GOT3 (cell line): ENCODE results near the gene QRICH1.

Experiments
- DNase-seq: peaks from one replicate; lab custom pipeline; 2025; ENCODE audit warnings: mixed read lengths; lab: John Stamatoyannopoulos, UW

The QRICH1 gene

DNA sequence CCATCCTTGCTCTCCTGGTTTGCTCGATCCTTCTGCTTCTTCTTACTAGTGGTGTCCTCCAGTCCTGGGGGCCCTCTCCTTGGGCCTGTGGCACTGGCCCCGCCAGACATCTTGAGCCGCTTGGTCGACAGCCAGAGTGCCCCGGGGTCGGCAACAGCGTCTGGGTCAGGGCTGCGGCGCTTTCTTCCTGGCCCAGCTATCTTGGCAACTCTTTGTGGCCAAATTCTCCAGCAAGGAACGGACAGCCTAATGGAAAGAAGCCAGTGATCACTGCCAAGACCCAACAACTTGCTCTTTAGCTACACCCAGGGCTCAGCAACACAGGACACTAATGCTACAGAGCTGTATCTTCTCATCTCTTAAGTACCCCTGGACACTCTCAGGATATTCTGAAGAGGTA, 25.2 kb upstream of the QRICH1 start:
- no peak for DNase-seq

DNA sequence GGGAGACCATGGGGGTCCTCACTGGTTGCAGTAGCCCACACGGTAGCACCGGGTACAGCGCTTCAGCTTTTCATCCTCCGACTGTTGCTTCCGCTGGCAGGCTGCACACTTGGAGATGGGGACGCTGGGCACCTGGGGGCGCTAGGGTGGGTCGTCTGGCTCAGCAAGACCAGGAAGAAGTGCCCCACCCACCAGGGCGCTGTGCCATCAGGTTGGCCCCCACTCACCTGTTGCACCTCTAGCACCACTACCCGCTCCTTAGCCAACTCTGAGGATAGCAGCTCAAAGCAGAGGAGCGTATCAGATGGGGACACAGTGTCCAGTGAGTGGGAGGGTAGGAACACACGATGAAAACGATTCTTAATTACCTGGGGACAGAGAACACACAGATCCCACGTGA, 18.4 kb upstream of the QRICH1 start:
- no peak for DNase-seq

DNA sequence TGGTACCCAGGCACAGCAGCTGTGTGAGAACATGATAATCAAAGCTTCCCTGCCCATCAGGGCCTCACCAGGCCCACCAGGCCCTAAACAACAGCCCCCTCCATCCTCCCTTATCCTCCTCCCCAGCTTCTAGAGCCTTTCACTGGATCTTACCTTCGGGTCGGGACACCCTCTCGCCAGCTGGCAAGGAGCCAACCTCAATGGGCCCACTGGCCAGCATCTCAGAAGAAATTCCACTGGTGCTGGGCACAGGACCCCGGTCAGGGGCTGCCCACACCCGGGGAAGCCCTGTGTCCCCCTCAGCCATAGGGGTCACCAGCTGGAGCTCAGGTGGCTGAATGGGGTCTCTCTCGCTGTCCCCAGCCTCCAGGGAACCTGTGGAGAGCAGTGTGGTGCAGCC, 17.5 kb upstream of the QRICH1 start:
- DNase-seq = no peak

DNA sequence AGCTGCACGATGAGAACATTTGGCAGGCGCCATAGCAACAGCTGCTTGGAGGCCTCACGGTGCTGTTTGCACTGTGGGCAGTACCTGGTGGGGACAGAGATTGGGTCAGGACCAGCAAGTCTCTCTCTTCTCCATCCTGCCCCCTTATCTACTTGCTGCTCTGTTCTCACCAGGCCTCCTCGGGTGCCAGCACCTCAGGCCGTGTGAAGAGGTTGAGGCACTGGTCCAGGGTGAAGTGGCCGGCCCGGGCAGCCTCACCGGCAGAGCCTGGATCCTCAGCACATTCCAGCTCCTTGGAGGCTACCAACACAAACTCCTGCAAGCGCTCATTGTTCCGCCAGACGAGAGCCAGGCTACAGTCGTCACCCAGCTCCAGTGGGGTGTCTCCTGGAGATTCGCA, 16.9 kb upstream of the QRICH1 start:
- no peak for DNase-seq

DNA sequence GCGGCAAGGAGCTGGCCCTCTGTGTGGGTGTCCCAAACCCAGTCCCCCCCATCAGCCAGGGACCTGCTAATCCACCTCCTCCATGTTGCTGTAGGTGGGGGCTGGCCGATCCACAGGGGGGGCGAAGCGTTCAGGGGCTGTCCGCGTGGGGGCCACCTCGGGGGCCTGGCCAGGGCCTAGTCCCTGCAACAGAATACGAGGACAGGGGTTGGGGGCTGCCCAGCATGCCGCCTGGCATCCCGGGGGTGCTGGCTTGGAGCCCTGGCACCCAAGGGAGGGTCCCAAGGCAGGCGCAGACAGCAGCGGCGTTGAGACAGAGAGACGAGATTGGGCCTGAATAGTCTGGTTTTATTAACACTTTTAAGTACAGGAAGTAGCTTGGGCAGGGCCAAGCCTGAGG, 14.5 kb upstream of the QRICH1 start:
- no peak for DNase-seq

DNA sequence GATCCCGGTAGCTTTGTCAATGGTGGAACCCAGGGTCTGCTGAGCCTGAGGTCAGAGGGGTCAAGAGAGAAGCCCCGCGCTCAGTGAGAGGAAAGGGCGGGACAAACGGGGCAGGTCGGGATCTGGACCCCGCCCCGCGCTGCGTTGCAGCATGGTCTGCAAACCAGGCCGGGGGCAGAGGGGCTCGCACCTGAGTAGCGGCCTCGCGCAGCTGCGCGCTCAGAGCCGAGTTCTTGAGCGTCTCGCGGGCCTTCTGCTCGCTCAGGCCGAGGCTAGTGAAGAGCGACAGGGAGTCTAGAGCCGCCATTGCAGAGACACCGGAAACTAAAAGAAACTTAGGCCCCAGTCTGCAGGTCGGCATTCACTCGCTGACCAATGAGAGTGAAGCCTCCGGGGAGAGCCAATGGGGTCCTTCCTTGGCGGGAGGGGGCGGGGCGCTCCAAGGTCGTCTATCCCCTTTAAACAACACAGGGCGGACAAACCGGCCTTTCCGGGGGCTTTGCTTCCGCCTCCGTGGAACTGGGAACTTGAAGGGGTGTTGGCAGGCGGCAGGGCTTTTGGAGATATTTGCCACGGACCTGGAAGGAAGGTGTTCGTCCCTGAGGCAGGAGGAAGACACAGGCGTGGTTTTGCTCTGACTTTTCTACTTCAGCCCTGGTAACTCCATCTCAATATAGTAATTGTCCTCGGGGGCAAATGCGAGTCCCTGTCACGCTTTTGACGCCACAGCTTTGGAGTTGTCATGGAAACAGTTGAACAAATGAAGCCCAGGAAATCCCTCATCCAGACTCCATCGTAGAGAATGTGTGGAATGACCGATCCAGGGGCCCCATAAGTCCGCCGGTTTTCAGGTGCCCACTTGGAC, 10.8 kb upstream of the QRICH1 start, which contains the start of gene QARS1:
QARS1 (minus strand) TSS at position 331 of the 865 bp plus-strand sequence; CDS start at position 307, 24 bp downstream.
- peak; percentile 64 for DNase-seq

DNA sequence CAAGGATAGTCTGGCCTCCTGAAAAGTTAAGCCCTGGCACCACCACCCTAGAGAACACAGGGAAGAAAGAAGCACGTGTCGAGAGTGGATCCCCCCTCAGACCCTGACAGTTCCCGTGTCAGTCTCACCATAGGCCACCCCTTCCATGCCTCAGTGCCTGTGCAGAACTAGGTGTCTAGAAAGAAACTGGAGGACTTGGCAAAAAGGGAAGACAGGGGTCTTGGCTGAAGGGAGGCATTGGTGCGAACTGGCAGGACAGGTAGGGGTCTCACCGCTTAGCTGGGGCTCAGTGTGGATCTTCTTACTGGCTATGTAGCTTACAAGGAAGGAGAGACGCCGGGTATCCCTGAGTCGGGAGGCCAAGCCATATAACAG, 10.2 kb upstream of the QRICH1 start:
- DNase-seq = no peak

DNA sequence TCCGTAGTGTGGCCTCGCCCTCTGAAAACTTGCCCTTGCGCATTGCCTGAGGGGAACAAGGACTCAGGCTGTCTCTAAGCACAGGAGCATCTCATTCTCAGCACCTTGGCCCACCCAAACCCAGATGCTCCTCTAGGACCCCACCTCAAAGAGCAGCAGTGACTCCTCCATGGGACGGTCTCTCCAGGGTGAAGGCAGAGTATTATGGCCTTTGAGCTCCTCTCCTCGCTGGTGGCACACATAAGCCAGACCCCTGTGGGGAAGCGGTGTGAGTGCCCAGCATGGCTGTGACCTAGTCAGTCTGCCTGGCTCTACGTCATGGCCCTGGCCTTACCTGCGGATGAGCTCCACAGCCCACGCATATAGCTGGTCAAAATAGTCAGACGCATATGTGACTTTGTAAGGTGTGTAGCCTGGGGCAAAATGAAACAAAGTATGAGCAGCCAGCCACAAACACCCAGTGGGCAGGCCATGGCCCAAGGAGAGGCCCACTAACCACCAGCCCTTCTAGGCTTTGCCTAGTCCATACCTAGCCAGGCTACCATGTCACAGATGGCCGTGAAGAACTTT, 6.3 kb upstream of the QRICH1 start:
- DNase-seq = no peak

DNA sequence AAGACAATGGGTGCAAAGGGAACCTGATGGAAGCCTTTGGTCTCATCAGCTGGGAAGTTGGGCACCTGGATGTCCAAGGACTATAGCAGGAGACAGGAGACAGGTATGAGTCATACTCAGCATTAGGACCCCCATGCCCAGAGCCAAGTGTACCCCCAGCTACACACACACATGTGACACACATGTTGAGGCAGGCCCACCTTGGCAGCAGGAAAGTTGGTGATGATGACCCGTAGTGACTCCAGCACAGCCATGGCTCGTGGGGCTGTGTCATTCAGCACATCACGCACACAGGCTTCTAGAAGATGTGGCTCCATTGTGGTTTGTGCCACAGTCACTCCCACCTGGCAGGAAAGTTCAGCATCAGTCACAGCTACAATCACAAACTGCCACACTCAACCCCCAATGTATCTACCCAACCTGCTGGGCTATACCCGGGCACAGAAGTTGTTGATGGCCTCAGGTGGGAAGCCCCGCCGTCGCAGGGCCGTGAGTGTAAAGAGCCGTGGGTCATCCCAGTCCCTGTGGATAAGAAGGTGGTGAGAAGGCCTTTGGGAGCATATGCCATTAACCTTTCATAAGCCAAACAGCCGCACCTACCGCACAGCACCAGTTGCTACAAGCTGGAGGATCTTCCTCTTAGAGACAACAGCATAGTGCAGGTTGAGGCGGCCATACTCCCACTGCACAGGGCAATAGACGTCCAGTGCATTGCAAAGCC, 5.2 kb upstream of the QRICH1 start:
- no peak for DNase-seq

DNA sequence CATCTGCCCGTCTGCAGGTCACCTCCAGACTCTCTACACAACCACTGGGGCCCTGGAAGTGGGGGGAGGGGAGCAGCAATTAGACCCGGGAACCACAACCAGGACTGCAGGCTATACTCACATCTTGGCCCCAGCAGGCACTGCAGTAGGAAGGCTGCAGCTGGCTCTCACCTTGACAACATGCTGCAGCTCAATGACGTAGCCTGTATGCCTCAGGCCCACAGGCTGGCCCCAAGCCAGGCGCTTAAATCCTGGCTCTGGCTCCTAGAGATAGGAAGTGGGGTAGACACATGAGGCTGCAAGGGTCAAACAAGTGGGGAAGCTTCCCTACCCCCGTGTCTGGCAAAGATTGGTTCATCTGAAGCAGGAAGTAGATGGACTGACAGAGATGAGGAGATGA, 4.6 kb upstream of the QRICH1 start:
- DNase-seq = no peak

DNA sequence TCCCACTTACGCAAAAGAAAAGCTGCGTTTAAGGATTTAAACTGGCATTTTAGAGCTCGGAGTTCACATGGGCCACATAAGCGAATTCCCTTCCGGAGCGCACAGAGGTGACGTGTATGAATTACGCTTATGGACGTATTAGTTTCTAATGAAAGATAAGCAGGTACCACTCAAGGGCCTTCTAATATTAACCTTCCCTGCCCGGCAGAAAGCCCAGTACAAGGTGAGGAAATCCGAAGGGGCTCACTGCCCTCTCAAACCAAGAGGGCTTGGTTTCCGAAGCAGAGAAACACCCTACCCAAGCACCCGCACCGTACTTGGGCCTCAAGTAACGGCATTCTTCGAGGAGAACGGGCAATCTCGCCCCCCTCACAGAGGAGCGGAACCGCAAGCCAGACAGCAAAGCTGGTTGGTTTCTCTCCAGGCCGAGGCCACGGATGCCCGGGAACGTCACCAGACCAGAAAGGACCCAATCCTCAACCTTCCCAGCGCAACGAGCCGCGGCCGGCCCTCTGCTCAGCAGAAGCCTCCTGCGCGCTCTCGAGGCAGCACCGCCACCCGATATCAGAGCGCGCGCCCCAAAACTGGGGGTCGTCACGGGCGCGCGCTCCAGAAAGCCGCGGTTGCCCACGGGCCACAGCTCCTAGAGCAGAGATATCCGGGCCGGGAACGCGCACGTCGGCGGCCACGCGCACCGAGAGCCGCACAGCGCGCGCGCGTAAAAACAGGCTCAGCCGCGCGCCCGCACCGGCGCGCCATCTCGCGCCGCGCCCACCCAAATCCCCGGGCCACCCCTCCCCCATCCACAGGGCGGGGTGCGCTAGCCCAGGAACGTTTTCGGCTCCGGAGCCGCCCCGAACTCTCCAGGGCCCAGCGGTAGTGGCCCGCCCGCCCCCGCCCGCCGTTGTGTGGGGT, 676 bp downstream of the QRICH1 start:
- DNase-seq = no peak

DNA sequence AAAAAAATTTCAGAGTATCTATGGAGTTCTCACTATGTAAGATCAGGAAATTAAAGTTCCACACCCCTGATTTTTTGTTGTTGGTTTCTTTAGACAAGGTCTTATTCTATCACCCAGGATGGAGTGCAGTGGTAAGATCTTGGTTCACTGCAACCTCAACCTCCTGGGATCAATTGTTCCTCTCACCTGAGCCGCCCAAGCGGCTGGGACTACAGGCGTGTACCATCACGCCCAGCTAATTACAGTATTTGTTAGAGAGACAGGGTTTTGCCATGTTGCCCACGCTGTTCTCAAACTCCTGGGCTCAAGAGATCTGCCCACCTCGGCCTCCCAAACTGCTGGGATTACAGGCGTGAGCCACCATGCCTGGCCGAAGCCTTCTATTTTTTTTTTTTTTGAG, 12.4 kb downstream of the QRICH1 start:
- DNase-seq = no peak

DNA sequence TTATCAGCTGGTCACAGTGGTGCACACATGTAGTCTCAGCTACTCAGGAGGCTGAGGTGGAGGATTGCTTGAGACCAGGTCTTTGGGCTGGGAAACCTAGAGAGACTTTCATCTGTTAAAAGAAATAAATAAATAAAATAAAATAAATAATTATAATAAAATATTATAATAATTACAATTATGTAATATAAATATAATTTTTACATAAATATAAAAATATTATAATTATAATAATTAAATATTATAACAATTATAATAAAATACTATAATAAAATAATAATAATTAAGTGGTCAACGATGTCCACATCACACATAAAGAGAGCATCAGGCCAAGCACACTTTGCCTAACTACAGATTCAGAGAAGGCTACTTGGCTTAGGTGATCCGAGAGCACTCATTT, 14.6 kb downstream of the QRICH1 start:
- DNase-seq = no peak

DNA sequence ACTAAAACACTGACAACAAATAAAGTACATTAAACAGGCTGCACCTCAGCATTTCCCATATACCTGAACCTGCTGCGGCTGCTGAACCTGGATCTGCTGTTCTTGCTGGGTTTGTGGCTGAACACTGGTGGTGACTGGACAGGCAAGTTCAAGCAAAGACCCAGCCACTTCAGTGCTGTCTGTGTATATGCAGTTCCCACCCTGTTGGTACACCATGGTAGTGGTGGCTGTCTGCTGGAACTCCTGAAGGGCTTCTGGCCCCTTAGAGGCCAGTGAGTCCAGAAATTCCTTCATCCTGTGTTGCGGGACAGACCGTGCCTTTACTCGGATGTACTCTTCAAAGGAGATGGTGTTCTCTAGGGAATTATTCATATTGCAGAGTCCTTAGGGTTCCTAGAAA, 17.2 kb downstream of the QRICH1 start:
- DNase-seq = no peak

DNA sequence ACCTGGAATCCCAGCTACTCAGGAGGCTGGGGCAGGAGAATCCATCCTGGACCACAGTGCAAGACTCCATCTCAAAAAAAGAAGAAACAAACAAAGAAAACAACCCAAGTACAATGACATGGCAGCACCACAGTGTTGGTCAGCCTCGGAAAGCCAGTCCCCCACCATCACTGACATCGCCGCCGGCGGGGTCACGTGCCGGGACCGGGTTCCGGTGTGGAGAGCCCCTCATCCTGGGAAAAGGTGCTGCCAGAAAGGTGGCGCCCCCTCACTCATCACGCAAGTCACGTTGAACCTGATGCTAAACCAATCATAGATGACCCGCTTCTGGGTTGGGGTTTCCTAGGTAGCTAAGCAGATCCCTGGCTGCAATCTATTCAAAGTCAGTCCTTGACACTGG, 17.8 kb downstream of the QRICH1 start:
- DNase-seq = no peak

DNA sequence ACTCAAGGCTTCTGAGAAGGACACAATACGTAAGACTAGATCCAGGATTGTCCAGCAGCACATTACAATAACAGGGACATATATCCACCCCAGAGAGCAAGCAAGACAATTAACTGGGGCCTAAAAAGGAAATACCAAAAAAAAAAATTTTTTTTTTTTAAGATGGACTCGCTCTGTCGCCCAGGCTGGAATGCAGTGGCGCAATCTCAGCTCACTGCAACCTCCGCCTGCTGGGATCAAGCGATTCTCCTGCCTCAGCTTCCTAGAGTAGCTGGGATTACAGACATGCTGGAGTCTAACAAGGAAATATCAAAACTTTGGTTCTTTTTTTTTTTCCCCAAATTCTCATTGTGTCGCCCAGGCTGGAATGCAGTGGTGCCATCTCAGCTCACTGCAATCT, 35.9 kb downstream of the QRICH1 start:
- no peak for DNase-seq

DNA sequence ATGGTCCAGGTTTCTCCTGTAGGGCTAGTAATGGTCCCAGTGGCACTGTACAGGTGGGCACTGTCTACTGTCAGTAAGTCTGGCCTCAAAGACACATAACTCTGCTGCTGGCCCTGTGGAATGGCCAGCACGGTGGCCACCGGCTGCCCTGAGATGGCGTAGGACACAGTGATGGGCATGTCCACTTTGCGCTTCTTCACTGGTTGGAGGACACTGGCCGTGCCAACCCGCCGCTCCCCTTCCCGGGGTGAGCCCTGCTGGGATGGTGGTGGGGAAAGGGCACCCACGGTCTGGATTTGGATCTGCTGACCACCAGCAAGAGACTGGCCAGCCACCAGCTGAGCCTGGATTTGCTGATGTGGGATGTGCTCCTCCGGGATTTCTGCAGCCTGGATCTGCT, 36.6 kb downstream of the QRICH1 start:
- no peak for DNase-seq

DNA sequence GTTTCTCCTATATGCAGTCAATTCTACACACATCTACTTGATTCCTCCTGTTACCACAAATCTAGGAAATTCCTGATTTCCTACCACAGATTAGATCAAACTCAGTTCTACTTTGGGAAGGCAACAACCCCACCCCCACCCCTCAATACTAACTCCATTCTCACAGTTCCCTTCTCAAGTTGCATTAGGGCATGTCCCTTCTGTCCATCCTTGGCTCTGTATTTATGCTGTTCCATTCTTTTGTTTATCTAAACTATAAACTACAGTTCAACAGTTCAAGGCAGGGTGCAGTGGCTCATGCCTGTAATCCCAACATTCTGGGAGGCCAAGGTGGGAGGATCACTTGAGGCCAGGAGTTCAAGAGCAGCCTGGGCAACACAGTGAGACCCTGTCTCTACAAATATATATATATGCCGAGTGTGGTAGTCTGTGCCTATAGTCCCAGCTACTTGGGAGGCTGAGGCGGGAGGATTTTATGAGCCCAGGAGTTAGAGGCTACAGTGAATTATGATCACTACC, 39.5 kb downstream of the QRICH1 start:
- DNase-seq = no peak

DNA sequence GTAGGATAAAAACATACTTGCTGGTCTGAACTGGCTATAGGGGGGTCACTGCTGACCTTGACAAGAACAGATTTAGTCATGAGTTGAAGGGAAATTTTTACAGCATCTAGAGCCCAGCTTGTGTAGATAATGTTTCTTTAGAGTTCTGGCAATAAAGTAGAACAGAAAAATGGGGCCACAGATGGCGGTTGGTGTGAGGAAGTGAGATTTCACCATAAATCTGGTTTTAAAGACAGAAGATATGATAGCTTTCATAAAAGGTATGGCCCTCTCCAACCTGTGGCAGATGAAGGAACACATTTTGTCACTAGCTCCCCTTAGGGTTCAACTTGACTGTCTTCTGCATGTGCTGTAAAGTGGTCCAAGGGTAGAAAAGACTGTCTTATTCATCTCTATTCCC, 40.3 kb downstream of the QRICH1 start:
- no peak for DNase-seq

DNA sequence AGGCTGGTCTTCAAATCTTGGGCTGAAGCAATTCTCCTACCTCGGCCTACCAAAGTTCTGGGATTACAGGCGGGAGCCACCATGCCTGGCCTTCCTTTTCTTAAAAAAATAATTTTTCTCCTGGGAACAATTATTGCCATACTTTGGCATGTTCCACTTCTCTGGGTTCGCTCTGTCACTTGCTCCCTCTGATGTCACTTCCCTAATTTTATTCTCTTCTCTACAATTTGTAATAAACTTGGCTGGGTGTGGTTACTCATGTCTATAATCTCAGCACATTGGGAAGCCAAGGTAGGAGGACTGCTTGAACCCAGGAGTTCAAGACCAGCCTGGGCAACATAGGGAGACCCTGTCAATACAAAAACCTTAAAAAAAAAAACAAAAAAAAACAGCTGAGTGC, 58.6 kb downstream of the QRICH1 start:
- no peak for DNase-seq

DNA sequence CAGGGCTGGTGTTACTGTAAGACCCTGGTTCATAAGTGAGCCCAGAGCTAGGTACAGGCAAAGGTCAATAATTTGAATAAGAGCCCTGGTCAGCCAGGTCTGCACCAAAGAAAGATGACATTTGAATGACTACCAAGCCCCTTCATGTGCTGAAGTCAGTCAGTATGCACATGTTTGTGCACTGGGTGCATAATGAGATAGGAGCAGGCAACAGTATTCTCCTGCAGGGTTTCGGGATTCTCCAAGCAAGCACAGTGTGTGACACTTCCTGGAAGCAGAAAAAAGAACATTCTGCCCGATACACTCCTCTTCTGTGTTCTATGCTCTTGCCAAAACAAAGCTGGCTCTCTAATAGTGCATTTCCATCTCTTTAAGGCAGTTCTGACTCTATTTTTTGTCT, 59.2 kb downstream of the QRICH1 start:
- DNase-seq = no peak
